Measurements from ENCODE around the gene ZNF488.

ZNF488 gene

DNA sequence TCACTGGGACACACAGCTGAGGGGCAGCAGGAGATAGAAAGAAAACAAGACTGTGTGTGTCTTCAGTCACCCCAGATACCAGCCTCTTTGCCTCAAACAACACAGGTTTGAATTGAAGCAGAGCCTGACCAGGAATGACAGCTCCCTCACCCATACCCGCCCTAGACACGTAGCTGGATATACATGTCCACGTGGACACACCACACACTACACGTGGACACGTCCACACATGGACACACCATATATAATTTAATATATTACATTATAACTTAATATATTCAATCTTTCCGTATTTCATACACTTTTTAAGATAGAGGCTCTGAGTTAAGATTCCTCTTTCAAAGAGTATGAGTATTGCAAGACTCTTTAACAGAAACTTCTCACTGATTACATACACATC is 50.6 kb downstream of the ZNF488 start:
- in situ Hi-C loops (cut with HindIII; ENCODE audit: low sequenced_read_pairs) = no loop called here
- DNase-seq (ENCODE audit: low read depth, low spot score) = no peak
- TF ChIP-seq, protein P1, sequence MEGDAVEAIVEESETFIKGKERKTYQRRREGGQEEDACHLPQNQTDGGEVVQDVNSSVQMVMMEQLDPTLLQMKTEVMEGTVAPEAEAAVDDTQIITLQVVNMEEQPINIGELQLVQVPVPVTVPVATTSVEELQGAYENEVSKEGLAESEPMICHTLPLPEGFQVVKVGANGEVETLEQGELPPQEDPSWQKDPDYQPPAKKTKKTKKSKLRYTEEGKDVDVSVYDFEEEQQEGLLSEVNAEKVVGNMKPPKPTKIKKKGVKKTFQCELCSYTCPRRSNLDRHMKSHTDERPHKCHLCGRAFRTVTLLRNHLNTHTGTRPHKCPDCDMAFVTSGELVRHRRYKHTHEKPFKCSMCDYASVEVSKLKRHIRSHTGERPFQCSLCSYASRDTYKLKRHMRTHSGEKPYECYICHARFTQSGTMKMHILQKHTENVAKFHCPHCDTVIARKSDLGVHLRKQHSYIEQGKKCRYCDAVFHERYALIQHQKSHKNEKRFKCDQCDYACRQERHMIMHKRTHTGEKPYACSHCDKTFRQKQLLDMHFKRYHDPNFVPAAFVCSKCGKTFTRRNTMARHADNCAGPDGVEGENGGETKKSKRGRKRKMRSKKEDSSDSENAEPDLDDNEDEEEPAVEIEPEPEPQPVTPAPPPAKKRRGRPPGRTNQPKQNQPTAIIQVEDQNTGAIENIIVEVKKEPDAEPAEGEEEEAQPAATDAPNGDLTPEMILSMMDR (IDR thresholded peaks at IDR 0.05; ENCODE audit: low read depth, low read length) = no peak
- H3K4me3 ChIP-seq (ENCODE audit: low read depth, low read length) = no peak overlapping the region

DNA sequence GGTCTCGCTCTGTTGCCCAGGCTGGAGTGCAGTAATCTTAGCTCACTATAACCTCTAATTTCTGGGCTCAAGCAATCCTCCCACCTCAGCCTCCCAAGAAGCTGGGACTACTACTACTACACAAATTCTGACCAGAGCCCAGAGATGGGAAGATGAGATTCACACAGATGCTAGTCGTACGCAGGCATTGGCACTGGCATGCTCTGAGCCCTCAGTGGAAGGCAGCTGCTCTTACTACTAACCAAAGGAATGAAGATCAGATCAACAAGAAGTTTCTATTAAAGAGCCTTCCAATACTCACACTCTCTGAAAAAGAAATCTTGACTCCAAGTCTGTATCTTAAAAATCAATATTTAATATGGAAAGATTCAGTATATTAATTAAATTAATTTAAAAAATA is 51.1 kb downstream of the ZNF488 start:
- DNase-seq (ENCODE audit: low read depth, low spot score) = no peak
- in situ Hi-C loops (cut with HindIII; ENCODE audit: low sequenced_read_pairs) = no loop called here
- TF ChIP-seq, protein P1 (IDR thresholded peaks at IDR 0.05; ENCODE audit: low read depth, low read length) = no peak
- H3K4me3 ChIP-seq (ENCODE audit: low read depth, low read length) = no peak overlapping the region

DNA sequence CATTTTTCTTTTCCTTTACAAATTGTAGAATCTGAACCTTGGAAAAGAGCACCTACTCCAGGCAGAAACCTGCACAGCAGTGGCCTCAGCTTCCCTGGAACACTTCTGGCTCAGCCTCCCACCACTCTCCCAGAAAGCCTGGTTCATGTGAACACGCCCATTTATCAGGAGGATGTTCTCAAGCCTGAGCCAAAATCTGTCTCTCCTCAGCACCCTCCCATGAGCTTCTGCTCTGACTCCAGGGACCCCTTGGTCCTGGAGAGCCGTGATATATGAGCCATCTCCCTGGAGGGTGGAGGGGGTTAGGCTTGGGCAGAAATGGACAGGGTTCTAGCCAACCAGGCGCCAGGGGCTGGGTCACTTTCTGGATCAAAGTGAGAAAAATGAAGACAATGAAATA is 51.7 kb downstream of the ZNF488 start:
- no peak overlapping the region for H3K4me3 ChIP-seq (ENCODE audit: low read depth, low read length)
- in situ Hi-C loops (cut with HindIII; ENCODE audit: low sequenced_read_pairs) = no loop called here
- no peak for DNase-seq (ENCODE audit: low read depth, low spot score)
- TF ChIP-seq, protein P1 (IDR thresholded peaks at IDR 0.05; ENCODE audit: low read depth, low read length) = no peak

DNA sequence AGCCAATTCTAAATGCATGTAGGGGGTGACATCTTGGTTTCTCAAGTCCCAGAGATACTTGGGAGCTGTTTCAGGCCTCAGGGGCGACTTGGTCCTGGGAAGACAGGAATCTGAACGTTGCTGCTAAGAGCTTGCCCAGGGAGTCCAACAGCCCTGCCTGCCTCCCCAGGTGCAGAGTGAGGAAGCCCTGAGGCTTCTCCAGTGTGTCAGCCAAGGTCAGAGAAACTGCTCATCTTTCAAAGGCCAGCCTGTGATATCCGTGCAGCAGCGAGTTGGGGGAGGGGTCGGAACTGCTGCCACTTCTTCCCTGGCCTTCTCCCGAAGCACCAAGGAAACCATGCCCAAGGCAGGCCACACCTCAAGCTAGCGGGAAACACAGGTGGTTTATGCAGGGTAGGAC is 52.1 kb downstream of the ZNF488 start:
- H3K4me3 ChIP-seq (ENCODE audit: low read depth, low read length) = no peak overlapping the region
- in situ Hi-C loops (cut with HindIII; ENCODE audit: low sequenced_read_pairs) = no loop called here
- TF ChIP-seq, protein P1 (IDR thresholded peaks at IDR 0.05; ENCODE audit: low read depth, low read length) = no peak
- no peak for DNase-seq (ENCODE audit: low read depth, low spot score)

DNA sequence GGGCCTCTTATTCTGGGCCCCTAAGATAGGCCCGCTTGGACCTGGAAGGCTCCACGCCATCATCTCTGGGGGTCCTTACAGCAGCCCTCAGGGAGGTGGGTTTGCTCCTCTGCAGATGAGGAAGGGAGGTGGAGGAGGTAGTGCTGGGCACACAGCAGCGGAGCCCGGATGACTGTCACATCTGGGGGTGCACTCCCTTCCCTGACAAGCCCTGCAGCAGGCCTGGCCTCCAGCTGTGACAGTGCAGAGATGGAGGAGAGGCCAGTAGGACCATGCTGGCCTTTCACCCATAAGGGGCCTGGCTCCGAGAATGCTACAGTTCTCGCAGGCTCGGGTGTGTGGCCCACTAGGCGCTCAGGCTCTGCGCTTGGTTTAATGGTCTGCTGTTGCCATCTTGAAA is 52.6 kb downstream of the ZNF488 start:
- DNase-seq (ENCODE audit: low read depth, low spot score) = no peak
- H3K4me3 ChIP-seq (ENCODE audit: low read depth, low read length) = no peak overlapping the region
- TF ChIP-seq, protein P1 (IDR thresholded peaks at IDR 0.05; ENCODE audit: low read depth, low read length) = no peak
- in situ Hi-C loops (cut with HindIII; ENCODE audit: low sequenced_read_pairs) = no loop called here

DNA sequence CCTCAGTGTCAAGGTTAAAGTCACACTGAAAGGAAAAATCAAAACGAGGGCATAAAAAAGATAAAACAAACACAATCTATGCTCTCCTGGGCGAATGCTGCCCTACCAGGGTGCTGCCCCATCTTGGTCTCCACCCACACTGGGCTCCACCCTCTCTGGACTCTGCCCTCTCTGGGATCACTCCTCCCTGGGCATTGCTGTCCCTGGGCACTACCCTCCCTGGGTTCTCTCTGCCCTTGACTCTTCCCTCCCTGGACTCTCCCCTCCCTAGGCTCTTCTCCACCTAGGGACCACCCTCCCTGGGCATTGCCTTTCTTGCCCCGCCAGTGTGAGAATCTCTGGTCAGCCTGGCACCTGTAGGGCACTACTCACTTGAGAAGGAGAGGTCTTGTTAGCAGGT is 53.3 kb downstream of the ZNF488 start:
- TF ChIP-seq, protein P1 (IDR thresholded peaks at IDR 0.05; ENCODE audit: low read depth, low read length) = no peak
- DNase-seq (ENCODE audit: low read depth, low spot score) = no peak
- in situ Hi-C loops (cut with HindIII; ENCODE audit: low sequenced_read_pairs) = no loop called here
- H3K4me3 ChIP-seq (ENCODE audit: low read depth, low read length) = no peak overlapping the region

DNA sequence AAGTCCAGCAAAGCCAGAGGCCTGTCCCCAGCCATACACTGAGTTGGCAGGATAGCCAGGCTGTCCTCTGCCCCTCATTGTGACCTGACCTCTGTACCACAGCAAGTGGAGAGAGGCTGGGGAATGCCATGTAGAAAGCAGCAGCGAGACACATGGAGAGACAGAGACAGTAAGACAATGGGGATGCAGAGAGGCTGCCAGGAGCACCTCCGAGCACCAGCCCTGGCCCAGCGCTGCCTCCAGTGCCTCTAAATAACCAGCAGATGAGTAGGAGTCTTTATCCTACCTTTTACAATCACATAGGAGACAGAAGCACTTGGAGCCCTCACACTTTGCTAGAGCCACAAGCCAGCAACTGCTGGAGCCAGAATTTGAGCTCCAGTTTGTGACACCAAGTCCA is 53.7 kb downstream of the ZNF488 start:
- no peak for DNase-seq (ENCODE audit: low read depth, low spot score)
- no peak overlapping the region for H3K4me3 ChIP-seq (ENCODE audit: low read depth, low read length)
- in situ Hi-C loops (cut with HindIII; ENCODE audit: low sequenced_read_pairs) = no loop called here
- TF ChIP-seq, protein P1 (IDR thresholded peaks at IDR 0.05; ENCODE audit: low read depth, low read length) = no peak

All from astrocyte of the spinal cord (primary cell).